Transverse colon (tissue), 4 donors: ENCODE results near the gene ACOT4.
"Not testable (repeated sequence)": the region's sequence is repeated elsewhere in the genome, so short reads cannot be mapped to it uniquely, and the experiment has no call there.

Source experiments
- POLR2A ChIP-seq: fragments of 450-650 bp; IDR thresholded peaks from one replicate; pipeline ENCODE4 v1.6.1; 2016; ENCODE audit warnings: antibody characterized with exemption, mild to moderate bottlenecking, moderate library complexity
- POLR2AphosphoS5 ChIP-seq, 3 donors: sonication (generic); formaldehyde crosslinking; IDR thresholded peaks; one replicate each; pipeline ENCODE4 v1.6.1; 2016; ENCODE audit warnings: antibody characterized with exemption in 3 of 3
- TF ChIP-seq, protein P1 (sequence below), 5 experiments: fragments of 200-600 bp in 3 of 5; fragments of 450-650 bp in 2 of 5; sonication (generic) in 3 of 5; IDR thresholded peaks; 1 replicate in 2 of 5; 2 replicates in 3 of 5; pipeline ENCODE4 v1.5.1; 2016 to 2017; ENCODE audit warnings: antibody characterized with exemption in 5 of 5, inconsistent platforms in 3 of 5, mild to moderate bottlenecking in 2 of 5, moderate library complexity in 1 of 5

DNA sequence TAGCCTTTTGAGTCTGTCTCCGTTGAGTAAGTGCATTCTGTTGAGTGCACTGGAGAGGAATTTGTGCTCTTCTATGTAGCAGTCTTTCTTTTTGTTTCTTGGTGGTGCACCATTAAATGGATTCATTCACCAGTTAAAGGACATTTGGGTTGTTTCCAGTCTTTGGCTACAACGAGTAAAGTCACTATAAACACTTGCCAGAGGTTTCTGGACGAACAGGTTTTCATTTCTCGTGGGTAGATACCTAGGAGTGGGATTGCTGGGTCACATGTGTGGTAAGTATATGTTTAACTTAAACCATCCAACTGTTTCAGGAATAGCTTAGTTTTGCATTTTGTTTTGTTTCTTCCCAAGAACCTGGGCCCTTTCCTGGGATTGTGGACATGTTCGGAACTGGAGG, 18.6 kb upstream of the ACOT4 start:
- TF ChIP-seq, protein P1, sequence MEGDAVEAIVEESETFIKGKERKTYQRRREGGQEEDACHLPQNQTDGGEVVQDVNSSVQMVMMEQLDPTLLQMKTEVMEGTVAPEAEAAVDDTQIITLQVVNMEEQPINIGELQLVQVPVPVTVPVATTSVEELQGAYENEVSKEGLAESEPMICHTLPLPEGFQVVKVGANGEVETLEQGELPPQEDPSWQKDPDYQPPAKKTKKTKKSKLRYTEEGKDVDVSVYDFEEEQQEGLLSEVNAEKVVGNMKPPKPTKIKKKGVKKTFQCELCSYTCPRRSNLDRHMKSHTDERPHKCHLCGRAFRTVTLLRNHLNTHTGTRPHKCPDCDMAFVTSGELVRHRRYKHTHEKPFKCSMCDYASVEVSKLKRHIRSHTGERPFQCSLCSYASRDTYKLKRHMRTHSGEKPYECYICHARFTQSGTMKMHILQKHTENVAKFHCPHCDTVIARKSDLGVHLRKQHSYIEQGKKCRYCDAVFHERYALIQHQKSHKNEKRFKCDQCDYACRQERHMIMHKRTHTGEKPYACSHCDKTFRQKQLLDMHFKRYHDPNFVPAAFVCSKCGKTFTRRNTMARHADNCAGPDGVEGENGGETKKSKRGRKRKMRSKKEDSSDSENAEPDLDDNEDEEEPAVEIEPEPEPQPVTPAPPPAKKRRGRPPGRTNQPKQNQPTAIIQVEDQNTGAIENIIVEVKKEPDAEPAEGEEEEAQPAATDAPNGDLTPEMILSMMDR (IDR thresholded peaks at IDR 0.05) = not testable (repeated sequence)
- TF ChIP-seq POLR2AphosphoS5 (IDR thresholded peaks at IDR 0.05); POLR2A: not testable (repeated sequence)
